M059J (cell line): ENCODE data around the gene KCNG2. TPM values are rescaled to one million over a fixed set of nuclear protein-coding genes. Genes with fewer than 3 reads are reported as not detected.
"Not testable (repeated sequence)": the region's sequence is repeated elsewhere in the genome, so short reads cannot be mapped to it uniquely, and the experiment has no call there.

Experiments
- DNase-seq: peaks from one replicate; pipeline ENCODE4 v3.0.0-alpha.2; 2012; ENCODE audit warnings: low read depth
- total RNA-seq: library from RNA; depleted of rRNA; stranded (reverse); fragments of >200 nt; shearing (Covaris generic); gene quantifications from 2 replicates; pipeline ENCODE4 v1.2.3, GENCODE V29; 2014

KCNG2 gene
- total RNA-seq, 1 experiment from 2014 or later, result not detected

DNA sequence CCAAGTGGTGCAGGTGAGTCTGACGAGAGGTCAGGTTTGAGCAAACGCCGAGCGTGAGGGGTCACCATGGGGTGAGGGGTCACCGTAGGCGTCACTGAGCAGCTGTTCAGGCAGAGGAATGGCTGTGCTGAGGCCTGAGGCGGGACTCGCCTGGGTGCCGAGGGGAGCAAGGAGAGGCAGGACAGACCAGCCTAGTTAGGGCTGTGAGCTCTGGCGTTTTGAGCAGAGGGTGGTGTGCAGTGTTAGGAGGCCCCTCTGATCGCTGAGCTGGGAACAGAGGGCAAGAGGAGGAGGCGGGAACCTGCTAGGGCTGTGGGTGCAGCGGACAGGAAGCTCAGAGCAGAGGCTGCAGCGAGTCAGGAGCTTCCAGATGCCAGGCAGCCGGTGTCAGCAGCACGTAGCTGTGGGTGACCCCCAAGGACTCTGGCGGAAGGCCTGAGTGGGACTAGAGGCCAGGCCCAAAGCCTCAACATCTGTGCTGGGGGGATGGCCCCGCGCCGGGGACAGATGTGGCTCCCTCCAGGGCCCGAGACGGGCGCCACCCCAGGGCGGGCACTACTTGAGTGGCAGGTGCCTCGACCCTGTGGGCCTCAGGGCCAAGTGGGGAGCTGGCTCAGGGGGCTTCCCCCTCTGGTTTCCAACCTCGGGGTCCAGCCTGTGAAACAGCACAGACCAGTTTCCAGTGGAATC is 55.7 kb downstream of the KCNG2 start:
- no peak for DNase-seq

DNA sequence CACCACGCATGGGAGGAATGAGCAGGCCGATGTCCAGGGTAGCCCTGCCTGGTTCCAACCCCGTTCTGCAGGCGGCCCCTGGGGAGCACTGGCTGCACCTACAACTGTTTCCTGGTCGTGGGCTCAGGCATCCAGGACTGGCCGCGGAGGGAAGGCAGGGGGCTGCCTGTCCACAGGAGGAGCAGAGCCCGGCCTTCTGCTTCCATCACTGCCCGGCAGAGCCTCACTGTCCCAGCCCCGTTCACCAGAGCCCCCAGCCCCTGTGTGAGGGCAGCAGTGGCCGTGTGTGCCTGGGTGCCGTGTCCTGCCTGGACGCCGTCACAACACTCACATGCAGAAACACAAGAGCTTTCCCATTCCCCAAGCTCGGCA is 56.2 kb downstream of the KCNG2 start:
- DNase-seq, result no peak

DNA sequence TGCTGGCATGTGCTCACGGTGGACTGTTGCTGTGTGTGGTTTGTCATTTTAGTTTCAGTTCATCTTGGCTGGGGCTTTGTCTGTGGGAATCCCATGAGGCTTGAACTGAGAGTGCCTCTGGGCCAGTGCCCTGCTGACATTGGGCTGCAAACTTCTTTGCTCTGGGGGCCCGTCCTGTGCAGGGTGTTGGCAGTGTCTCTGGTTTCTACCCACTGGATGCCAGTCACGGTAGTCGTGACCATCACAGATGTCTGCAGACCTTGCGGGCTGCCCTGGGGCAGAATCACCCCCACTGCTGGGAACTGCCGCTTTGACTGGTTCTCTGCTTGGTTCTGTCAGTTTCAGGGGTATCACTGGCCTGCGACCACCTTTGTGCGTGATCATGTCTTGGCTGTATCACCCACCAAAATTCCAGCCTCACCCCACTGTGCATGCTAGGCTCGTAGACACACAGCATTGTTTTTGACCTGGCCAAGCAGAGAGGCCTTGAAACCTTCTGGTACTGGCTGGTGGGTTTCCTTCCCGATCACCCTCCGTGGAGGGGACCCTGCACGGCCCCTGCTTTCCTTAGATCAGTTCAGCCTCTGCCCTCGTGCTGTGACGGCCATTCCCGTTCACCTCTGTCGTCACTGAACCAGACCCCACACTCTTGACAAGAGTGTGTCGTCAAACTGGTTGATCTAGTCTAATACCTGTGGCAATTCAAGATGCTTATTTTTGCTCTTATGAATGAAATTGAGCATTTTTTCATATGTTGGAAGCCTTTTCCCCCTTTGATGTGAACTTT is 57.6 kb downstream of the KCNG2 start:
- peak; percentile 57 for DNase-seq

DNA sequence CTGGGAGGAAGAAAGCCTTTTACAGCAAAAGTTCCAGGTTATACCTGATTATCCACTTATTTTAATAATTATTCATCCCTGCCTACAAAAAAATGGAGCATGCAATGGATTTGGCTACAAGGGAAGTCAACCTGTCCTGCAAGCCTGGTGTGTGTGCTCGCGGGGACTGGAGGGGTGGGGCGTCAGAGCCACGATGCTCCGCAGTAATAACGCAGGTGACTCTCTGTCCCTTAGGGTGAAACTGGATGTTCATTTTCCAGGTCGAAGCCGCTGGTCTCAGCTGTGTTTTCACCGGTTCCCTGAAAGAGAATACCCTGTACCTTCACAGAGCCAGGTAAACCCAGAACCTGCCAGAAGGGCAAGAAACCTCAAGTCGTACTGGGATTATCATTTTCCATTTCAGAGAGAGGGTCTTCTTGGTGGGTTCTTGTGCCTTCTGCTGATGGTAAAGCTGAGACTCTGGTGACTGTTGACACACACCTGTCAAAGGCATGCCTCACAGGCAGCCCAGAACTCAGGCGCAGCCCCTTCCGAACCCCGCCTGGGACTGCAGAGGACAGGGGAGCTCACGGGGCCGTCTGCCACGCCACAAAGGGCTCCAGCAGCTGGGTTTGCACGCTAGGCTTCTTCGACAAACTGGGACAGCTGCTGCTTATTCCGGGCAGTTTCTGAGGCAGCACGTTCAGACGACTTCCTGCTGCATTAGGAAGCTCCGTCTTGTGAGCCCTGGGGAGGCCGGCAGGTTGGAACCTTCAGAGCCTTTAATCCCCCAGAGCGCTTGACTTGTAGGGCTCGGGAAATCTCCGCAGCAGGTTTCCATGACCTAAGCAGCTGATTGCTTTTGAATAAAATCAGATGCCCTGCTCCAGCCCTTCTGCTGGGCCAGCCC is 58.6 kb downstream of the KCNG2 start:
- DNase-seq, result peak; percentile 57

DNA sequence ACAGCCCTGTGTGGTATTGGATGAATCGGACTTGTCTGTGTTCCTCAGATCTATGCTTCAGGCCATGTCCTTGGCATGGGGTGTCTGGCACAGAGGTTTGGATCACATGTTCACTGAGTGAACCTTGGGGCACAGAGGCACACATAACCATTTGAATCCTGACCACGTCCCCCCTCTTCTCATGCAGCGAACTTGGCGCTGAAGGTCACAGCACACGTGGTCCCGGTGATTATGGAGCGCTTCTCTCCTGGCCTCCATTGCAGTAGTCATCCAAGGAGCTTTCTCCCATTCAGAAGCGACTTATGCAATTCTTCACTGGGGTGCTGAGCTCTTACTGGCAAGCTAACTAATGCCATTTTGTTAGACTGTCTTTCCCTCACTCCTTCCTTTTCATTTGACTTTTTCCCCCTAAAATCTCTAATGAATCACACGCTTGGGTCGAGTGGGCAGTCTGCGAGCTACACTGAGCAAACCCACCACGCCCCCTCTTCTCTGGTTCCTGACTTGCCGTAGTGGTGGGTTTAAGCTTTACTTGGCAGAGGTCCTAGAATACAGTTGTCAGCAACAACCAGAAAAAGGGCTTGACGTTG is 59.4 kb downstream of the KCNG2 start:
- DNase-seq, result peak; percentile 59

DNA sequence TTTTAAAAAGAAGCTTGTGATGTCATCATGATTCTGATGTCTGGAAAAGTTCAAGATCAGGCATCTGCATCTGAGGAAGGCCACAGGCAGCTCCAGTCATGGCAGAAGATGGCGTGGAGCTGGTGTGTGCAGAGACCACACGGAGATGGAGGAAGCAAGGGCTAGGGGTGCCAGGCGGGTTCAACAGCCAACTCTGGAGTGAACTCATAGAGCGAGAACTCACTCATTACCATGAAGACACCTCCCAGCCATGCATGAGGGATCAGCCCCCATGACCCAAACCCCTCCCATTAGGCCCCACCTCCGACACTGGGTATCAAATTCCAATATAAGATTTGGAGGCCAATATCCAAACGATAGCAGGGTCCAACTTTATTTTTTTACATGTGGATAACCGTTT is 61.6 kb downstream of the KCNG2 start:
- no peak for DNase-seq

DNA sequence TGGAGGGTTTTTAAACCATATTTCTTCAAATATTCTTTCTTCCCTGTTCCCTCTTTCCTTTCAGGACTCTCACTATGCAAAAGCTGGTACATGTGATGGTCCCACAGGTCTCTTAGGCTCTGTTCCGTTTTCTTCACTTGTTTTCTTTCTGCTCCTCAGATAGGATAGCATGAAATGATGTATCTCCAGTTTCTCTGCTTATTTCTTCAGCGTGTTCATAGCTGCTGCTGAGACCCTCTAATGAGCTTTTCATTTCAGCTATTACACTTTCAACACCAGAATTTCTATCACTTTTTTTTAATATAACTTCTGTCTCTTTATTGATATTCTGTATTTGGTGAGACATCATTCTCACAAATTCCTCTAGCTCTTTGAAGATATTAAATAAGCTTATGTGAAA is 63.9 kb downstream of the KCNG2 start:
- DNase-seq, result no peak

DNA sequence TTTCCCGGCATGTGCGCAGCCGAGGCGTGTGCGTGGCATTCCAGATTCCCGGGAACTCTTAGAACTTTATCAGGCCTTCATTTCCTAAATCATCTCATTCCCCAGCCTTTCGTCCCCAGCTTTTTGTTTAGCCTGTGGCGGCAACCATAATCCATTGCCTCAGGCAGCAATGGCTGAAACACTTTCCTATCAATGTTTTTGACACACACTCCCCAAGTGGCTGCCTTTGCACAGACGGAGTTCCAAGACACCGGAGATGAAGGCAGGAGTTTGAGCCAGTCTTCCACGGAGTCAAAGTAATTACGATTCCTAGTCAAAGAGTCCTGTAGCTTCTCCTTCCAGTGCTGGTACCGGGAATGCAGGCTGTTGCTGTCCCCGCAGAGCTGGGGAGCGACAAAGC is 64.8 kb downstream of the KCNG2 start:
- DNase-seq, result no peak

DNA sequence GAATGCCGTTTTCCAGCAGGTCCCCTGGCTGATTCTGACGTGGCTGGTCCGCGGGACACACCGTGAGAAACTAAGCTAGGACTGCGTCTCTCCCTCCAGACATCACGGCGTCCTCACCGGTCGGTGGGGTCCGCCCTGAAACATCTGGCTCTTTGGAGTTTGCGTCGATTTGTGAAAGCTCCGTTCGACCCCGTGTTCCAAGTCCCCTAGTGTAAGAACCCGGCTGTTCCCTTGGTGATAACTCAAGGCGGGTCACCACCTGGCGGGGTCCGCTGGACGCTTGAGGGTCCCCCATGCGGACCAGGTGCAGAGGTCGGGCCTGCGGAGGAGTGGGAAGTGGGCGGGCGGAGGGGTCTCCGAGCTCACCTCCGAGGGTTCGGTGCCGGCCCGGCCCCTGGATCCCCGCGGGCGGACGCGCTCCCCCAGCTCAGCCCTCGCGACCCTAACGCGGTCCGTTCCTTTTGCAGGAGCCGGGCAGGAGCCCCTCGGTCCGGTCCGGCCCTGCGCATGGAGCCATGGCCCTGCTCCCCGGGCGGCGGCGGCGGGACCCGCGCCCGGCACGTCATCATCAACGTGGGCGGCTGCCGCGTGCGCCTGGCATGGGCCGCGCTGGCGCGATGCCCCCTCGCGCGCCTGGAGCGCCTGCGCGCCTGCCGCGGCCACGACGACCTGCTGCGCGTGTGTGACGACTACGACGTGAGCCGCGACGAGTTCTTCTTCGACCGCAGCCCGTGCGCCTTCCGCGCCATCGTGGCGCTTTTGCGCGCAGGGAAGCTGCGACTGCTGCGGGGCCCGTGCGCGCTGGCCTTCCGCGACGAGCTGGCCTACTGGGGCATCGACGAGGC is 65.6 kb downstream of the KCNG2 start:
- DNase-seq, result no peak

DNA sequence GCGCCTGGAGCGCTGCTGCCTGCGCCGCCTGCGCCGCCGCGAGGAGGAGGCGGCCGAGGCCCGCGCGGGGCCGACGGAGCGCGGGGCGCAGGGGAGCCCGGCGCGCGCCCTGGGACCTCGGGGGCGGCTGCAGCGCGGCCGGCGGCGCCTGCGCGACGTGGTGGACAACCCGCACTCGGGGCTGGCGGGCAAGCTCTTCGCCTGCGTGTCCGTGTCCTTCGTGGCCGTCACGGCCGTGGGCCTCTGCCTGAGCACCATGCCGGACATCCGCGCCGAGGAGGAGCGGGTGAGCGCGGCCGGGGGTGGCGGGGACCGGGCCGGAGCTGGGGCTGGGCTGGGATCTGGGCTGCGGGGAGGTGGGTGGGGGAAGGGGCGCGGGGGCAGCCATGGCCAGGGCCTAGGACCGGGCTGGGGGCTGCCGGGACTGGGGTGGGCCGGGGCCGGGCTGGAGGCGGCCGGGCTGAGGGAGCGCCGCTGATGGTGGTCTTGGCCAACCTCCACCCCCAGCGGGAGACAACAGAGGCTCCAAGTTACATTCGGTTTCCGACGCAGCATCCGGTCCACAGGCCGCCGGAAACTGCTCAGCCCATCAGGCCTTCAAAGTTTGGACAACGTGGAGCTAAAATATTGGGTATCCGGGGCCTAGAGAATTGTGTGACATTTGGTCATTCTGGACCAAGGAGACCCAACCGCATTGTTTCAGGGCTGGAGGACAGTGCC is 66.4 kb downstream of the KCNG2 start:
- no peak for DNase-seq

DNA sequence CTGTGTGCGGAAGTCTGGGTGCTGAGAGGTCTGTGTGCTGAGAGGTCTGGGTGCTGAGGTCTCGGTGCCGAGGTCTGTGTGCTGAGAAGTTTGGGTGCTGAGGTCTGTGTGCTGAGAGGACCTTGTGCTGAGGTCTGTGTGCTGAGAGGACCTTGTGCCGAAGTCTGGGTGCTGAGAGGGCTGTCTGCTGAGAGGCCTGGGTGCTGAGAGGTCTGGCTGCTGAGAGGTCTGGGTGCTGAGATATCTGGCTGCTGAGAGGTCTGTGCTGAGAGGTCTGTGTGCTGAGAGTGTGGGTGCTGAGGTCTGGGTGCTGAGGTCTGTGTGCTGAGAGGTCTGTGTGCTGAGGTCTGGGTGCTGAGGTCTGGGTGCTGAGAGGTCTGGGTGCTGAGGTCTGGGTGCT is 67.2 kb downstream of the KCNG2 start:
- DNase-seq, result not testable (repeated sequence)

DNA sequence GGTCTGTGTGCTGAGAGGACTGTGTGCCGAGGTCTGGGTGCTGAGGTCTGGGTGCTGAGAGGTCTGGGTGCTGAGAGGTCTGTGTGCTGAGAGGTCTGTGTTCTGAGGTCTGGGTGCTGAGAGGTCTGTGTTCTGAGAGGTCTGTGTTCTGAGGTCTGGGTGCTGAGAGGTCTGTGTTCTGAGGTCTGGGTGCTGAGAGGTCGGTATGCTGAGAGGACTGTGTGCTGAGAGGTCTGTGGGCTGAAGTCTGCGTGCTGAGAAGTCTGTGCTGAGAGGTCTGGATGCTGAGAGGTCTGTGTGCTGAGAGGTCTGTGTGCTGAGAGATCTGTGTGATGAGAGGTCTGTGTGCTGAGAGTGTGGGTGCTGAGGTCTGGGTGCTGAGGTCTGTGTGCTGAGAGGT is 68.2 kb downstream of the KCNG2 start:
- DNase-seq, result not testable (repeated sequence)

DNA sequence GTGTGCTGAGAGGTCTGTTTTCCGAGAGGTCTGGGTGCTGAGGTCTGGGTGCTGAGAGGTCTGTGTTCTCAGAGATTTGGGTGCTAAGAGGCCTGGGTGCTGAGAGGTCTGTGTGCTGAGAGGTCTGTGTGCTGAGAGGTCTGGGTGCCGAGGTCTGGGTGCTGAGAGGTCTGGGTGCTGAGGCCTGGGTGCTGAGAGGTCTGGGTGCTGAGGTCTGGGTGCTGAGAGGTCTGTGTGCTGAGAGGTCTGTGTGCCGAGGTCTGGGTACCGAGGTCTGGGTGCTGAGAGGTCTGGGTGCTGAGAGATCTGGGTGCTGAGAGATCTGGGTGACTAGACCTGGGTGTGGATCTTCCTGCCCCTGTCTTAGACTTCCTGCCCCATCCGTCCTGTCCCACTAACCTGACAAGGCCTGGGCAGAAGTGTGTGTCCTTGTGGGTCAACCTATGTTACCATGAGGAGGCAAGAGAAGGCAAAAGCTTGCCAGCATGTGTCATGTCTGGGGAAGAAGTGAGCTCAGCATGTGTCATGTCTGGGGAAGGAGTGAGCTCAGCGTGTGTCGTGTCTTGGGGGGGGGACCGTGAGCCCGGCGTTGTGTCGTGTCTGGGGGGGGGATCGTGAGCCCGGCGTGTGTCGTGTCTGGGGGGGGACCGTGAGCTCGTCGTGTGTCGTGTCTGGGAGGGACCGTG is 69.3 kb downstream of the KCNG2 start:
- DNase-seq, result peak; percentile 51

DNA sequence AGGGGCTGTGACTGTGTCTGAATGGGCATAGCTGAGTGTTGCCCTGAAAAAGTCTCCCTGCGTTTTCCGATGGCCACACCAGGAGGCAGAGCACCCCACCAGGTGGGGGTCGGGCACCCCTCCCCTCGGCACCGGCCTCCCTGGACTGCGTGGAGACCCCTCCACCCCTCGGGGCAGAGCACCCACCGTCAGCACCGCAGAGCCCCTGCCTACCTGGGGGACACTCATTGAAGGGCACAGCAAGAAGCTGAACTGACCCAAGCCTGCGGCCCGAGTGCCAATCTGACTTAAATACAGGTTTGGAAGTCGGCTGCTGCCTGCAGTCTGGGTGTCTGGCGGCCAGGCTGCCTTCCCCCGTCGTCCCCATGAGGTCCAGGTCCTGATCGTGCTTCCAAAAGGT is 69.9 kb downstream of the KCNG2 start:
- no peak for DNase-seq

DNA sequence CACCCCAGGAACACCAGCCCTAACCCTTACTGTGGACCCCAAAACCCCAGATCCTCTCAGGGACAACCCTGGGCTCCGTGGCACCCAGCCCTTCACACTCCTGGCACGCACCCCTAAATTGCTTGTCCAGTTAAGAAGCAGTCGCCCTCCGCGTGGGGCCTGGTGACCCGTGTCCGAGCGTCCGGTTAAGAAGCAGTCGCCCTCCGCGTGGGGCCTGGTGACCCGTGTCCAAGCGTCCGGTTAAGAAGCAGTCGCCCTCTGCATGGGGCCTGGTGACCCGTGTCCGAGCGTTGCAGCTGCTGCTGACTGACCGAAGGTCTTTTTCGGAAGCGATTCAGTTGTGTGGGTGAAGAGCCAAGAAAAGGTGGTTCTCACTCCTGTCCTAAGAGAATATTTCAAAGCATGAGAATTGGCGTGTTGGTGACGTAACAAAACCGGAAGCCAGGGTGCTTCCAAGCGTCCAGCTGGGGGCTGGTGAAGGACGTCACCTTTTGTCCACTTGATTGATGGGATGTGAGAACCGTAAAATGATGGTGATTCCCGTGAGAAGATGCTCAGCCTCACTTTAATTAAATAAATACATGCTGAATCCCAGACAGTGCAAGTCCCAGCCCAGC is 70.5 kb downstream of the KCNG2 start:
- DNase-seq, result no peak

DNA sequence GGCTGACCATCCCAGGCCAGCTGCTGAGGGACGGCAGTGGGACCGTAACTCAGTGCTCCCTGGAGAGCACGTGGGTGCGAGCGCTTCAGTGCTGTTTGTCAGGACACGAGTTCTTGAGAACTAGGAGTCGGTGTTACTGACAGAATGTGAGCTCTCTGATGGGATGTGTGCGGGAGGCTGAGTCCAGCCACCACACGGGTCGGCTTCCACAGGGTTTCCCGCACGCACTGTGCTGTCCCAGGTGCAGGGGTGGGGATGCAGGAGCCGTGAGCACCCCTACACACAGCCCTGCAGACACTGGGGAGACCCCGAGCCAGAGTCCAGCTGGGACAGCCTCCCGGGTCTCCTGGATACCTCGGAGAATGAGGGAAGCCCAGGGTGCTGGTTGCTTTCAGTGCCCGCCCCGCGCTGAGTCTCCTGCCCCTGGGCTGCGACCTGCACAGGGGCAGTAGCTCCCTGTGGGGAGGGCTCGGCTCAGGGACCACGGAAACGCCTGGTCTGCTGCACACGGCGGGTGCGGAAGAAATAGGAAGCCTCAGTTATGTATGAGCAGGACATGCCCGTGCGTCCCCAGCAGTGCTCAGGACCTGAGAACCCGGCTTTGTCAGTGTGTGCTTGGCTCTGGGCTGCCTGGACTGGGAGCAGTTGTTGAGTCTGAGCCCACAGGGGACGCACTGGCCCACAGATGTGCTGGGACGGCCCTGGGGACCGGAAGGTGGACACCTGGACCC is 71.2 kb downstream of the KCNG2 start:
- DNase-seq, result no peak

DNA sequence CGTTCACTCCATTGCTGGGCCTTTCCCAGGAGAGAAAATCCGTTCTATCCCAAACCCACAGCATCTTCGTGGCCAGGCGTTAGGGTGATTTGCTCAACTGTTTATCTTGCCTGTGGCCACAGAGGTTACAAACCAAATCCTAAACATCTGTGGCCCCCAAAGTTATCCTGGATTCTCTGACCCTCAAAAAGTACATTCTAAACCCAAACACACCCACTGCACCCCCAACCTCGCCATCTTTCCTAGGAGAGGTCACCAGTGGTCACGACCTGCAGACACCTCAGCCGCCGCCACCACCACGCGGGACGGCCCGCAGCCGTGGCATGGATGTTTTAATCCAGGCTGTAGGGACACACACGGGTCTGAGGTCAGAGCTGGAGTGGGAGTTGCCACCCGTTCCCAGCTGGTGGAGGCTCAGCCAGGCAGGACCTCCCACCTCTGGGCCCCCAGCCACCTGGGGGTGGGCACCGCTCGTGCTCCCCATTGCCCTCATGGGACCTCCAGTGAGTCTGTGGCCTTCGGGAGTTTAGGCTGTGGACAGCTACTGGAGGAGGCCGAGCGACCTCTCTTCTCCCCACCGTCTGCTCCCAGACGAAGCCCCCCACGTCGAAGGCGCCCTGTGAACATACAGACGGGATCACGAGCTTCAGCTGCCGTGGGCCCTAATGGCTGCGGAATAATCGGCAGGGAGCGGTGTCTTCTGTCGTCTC is 72.0 kb downstream of the KCNG2 start:
- no peak for DNase-seq
